ENCODE measurements around the gene EREG. TPM values are rescaled to one million over a fixed set of nuclear protein-coding genes. Genes with fewer than 3 reads are reported as not detected.
A peak's percentile ranks its signal among the peaks of the same experiment; 100 is the strongest.

EREG gene
- polyA plus RNA-seq, 4 donors = 0.22 to 15.4 (median 0.75) TPM; not detected in 1

DNA sequence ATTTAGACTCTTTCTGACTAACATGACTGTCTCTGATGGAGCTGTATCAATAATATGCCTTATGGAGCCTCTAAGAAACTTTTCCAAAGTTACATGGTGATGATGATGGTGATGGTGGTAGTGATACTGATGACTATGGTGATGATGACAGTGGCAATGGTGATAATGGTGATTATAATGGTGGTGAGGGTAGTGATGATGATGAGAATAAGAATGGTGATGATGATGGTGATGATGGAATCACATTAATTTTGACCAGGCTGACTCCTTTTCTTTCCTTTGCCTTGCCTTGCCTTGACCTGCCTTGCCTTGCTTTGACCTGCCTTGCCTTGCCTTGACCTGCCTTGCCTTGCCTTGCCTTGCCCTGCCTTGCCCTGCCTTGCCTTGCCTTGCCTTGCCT, 48.3 kb downstream of the EREG start:
- Histone ChIP-seq H3K27ac (ENCODE audit: low read depth in 1 of 3, low read length in 2 of 3) (no peak overlapping the region), H3K9me3 (ENCODE audit: control insufficient read depth in 2 of 2, insufficient read depth in 1 of 2, low read depth in 1 of 2, low read length in 1 of 2) (no peaks in the 10 kb centered on the region), H3K4me1 (ENCODE audit: control insufficient read depth in 3 of 3, insufficient read depth in 2 of 3, low read depth in 1 of 3, low read length in 2 of 3) (no peaks in the 10 kb centered on the region), H3K27me3 (ENCODE audit: control insufficient read depth in 3 of 3, insufficient read depth in 3 of 3, low read length in 3 of 3) (no peaks in the 10 kb centered on the region), H3K4me3 (ENCODE audit: low read depth in 1 of 3, low read length in 3 of 3) (no peak overlapping the region), H3K36me3 (ENCODE audit: control insufficient read depth in 3 of 3, insufficient read depth in 2 of 3, low read depth in 1 of 3, low read length in 3 of 3) (no peaks in the 10 kb centered on the region)
- FAIRE-seq (no peak), DNase-seq (no peak)

DNA sequence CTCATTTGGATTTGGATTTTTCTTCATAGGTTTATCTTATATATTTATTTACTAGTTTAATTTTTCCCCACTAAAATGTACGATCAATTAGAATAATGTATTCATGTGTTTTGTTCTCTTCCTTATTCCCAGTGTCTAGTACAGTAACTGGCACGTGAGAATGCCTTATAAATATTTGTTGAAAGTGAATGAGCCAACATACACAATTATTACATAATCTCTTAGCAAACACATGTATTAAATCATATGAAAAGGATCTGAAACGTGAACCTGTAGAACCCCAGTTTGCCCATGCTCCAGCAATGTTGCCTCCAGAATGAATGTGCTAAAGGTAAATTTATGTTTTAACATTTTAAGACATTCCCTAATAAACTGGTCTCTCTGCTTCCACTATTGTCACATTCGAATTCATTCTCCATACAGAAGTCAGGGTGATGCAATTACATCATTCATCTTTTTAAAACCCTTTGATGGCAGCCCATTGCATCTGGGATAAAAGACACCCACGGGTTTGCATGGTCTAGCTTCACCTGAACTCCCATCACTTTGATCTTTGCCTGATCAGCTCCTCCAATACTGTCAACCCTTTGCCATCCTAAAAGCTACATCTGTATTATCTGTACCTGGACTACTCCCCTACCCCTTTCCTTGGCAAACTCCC, 49.3 kb downstream of the EREG start:
- WGBS, 3 donors = 58 to 62% (median 59%) methylated on average over 5 of the region's 5 CpGs
- H3K27ac ChIP-seq (ENCODE audit: low read depth in 1 of 3, low read length in 2 of 3) = no peak overlapping the region

GRCh38 chr4:74415602-74416300, 50.8 kb downstream of the EREG start:
- no peaks in the 10 kb centered on the region for H3K36me3 ChIP-seq (ENCODE audit: control insufficient read depth in 3 of 3, insufficient read depth in 2 of 3, low read depth in 1 of 3, low read length in 3 of 3)
- no peaks in the 10 kb centered on the region for H3K27me3 ChIP-seq (ENCODE audit: control insufficient read depth in 3 of 3, insufficient read depth in 3 of 3, low read length in 3 of 3)
- no peak overlapping the region for H3K4me3 ChIP-seq (ENCODE audit: low read depth in 1 of 3, low read length in 3 of 3)
- no peak overlapping the region for H3K27ac ChIP-seq (ENCODE audit: low read depth in 1 of 3, low read length in 2 of 3)
- peak; percentile 83 for FAIRE-seq
- no peaks in the 10 kb centered on the region for H3K9me3 ChIP-seq (ENCODE audit: control insufficient read depth in 2 of 2, insufficient read depth in 1 of 2, low read depth in 1 of 2, low read length in 1 of 2)
- DNase-seq = peak in 1 of 2 donors; percentile 69
- WGBS, 3 donors = 25 to 62% (median 44%) methylated on average over 3 of the region's 3 CpGs
- H3K4me1 ChIP-seq (ENCODE audit: control insufficient read depth in 3 of 3, insufficient read depth in 2 of 3, low read depth in 1 of 3, low read length in 2 of 3) = no peaks in the 10 kb centered on the region

More for the DNA sequence above, 49.3 kb downstream of the EREG start:
- Histone ChIP-seq H3K9me3 (ENCODE audit: control insufficient read depth in 2 of 2, insufficient read depth in 1 of 2, low read depth in 1 of 2, low read length in 1 of 2) (no peaks in the 10 kb centered on the region), H3K36me3 (ENCODE audit: control insufficient read depth in 3 of 3, insufficient read depth in 2 of 3, low read depth in 1 of 3, low read length in 3 of 3) (no peaks in the 10 kb centered on the region), H3K4me3 (ENCODE audit: low read depth in 1 of 3, low read length in 3 of 3) (no peak overlapping the region), H3K4me1 (ENCODE audit: control insufficient read depth in 3 of 3, insufficient read depth in 2 of 3, low read depth in 1 of 3, low read length in 2 of 3) (no peaks in the 10 kb centered on the region), H3K27me3 (ENCODE audit: control insufficient read depth in 3 of 3, insufficient read depth in 3 of 3, low read length in 3 of 3) (no peaks in the 10 kb centered on the region)
- FAIRE-seq (no peak), DNase-seq (no peak)

DNA sequence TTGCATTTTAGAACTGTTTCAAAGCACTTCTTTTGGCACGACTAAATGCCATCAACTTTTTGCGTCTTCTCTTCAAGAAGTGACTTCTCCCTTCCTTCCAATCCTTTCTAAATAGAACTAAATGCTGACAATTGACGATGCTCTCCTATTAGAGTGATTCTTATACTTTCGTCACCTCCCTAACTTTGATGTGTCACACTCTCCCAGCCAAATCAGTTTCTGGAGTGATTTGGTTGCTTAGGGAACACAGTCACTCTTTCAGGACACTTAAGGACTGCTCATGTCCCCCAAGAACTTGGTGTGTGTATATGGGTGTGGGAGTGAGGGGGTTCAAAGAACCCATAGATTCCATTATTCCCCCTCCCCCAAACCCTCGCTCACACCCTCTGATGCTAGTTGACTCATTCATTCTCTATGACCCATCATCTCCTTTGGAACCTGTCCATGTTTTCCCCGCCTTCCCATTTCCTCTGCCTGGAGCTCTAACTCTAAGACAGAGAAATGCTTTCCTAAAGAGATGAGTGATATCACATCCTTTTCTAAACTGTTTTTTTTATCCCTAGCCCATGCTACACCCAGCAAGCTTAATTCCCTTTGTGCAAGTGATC, 53.2 kb downstream of the EREG start:
- Histone ChIP-seq H3K27ac (ENCODE audit: low read depth in 1 of 3, low read length in 2 of 3) (no peak overlapping the region), H3K4me3 (ENCODE audit: low read depth in 1 of 3, low read length in 3 of 3) (no peak overlapping the region), H3K4me1 (ENCODE audit: control insufficient read depth in 3 of 3, insufficient read depth in 2 of 3, low read depth in 1 of 3, low read length in 2 of 3) (no peaks in the 10 kb centered on the region), H3K27me3 (ENCODE audit: control insufficient read depth in 3 of 3, insufficient read depth in 3 of 3, low read length in 3 of 3) (no peaks in the 10 kb centered on the region), H3K9me3 (ENCODE audit: control insufficient read depth in 2 of 2, insufficient read depth in 1 of 2, low read depth in 1 of 2, low read length in 1 of 2) (no peaks in the 10 kb centered on the region), H3K36me3 (ENCODE audit: control insufficient read depth in 3 of 3, insufficient read depth in 2 of 3, low read depth in 1 of 3, low read length in 3 of 3) (no peaks in the 10 kb centered on the region)
- 69 to 75% (median 74%) methylated on average over 6 of the region's 6 CpGs for WGBS, 3 donors
- FAIRE-seq = no peak
- DNase-seq = peak in 1 of 2 donors; percentile 25

DNA sequence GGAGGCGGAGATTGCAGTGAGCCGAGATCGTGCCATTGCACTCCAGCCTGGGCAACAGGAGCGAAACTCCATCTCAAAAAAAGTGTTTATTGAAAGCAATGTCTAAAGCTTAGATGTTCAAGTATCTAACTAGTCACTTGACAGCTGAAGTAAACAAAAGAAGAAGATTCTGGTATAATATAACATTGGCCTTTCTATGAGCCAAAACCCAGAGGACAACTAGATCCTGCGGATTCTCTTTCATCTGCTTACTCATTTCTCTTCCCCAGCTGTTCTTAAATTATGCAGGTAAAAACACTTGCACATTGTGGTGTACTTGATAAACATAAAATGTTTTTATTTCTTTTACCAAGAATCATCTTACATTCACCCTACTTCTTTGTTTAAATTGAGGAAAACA, 55.9 kb downstream of the EREG start:
- Histone ChIP-seq H3K4me3 (ENCODE audit: low read depth in 1 of 3, low read length in 3 of 3) (no peak overlapping the region), H3K9me3 (ENCODE audit: control insufficient read depth in 2 of 2, insufficient read depth in 1 of 2, low read depth in 1 of 2, low read length in 1 of 2) (no peaks in the 10 kb centered on the region), H3K36me3 (ENCODE audit: control insufficient read depth in 3 of 3, insufficient read depth in 2 of 3, low read depth in 1 of 3, low read length in 3 of 3) (no peaks in the 10 kb centered on the region), H3K27me3 (ENCODE audit: control insufficient read depth in 3 of 3, insufficient read depth in 3 of 3, low read length in 3 of 3) (no peaks in the 10 kb centered on the region), H3K27ac (ENCODE audit: low read depth in 1 of 3, low read length in 2 of 3) (no peak overlapping the region), H3K4me1 (ENCODE audit: control insufficient read depth in 3 of 3, insufficient read depth in 2 of 3, low read depth in 1 of 3, low read length in 2 of 3) (no peaks in the 10 kb centered on the region)
- no peak for FAIRE-seq
- no peak for DNase-seq
- WGBS, 3 donors = 65 to 94% (median 74%) methylated on average over 5 of the region's 5 CpGs

DNA sequence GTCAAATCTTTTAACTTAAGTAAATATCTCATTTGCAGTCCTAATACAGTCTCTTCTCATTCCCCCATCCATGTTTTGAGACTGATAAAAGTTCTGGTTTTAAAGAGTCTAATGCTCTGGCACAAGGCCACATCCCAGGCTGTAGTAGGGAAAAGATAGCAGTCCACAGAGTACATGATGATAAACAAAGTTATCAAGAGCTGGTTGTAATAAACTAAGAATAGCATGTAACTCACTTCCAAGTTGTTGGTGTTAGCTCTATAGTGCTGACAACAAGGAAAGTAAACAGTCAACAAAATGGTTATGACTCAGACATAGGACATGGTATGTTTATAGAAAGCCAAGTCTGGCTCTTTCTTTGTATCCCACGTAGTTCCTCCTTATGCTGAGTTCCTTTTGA, 58.2 kb downstream of the EREG start:
- H3K27me3 ChIP-seq (ENCODE audit: control insufficient read depth in 3 of 3, insufficient read depth in 3 of 3, low read length in 3 of 3) = no peaks in the 10 kb centered on the region
- 3 to 20% (median 9%) methylated on average over 1 of the region's 1 CpG for WGBS, 3 donors
- DNase-seq = peak; percentile 21 to 76
- H3K9me3 ChIP-seq (ENCODE audit: control insufficient read depth in 2 of 2, insufficient read depth in 1 of 2, low read depth in 1 of 2, low read length in 1 of 2) = no peaks in the 10 kb centered on the region
- H3K4me3 ChIP-seq (ENCODE audit: low read depth in 1 of 3, low read length in 3 of 3) = no peak overlapping the region
- no peaks in the 10 kb centered on the region for H3K36me3 ChIP-seq (ENCODE audit: control insufficient read depth in 3 of 3, insufficient read depth in 2 of 3, low read depth in 1 of 3, low read length in 3 of 3)
- no peak for FAIRE-seq
- H3K27ac ChIP-seq (ENCODE audit: low read depth in 1 of 3, low read length in 2 of 3) = no peak overlapping the region
- H3K4me1 ChIP-seq (ENCODE audit: control insufficient read depth in 3 of 3, insufficient read depth in 2 of 3, low read depth in 1 of 3, low read length in 2 of 3) = no peaks in the 10 kb centered on the region

GRCh38 chr4:74424111-74424510, 59.2 kb downstream of the EREG start:
- Histone ChIP-seq H3K36me3 (ENCODE audit: control insufficient read depth in 3 of 3, insufficient read depth in 2 of 3, low read depth in 1 of 3, low read length in 3 of 3) (no peaks in the 10 kb centered on the region), H3K9me3 (ENCODE audit: control insufficient read depth in 2 of 2, insufficient read depth in 1 of 2, low read depth in 1 of 2, low read length in 1 of 2) (no peaks in the 10 kb centered on the region), H3K4me3 (ENCODE audit: low read depth in 1 of 3, low read length in 3 of 3) (no peak overlapping the region), H3K27ac (ENCODE audit: low read depth in 1 of 3, low read length in 2 of 3) (no peak overlapping the region), H3K4me1 (ENCODE audit: control insufficient read depth in 3 of 3, insufficient read depth in 2 of 3, low read depth in 1 of 3, low read length in 2 of 3) (no peaks in the 10 kb centered on the region), H3K27me3 (ENCODE audit: control insufficient read depth in 3 of 3, insufficient read depth in 3 of 3, low read length in 3 of 3) (no peaks in the 10 kb centered on the region)
- no peak for DNase-seq
- 92 to 96% (median 92%) methylated on average over 2 of the region's 2 CpGs for WGBS, 3 donors
- no peak for FAIRE-seq

DNA sequence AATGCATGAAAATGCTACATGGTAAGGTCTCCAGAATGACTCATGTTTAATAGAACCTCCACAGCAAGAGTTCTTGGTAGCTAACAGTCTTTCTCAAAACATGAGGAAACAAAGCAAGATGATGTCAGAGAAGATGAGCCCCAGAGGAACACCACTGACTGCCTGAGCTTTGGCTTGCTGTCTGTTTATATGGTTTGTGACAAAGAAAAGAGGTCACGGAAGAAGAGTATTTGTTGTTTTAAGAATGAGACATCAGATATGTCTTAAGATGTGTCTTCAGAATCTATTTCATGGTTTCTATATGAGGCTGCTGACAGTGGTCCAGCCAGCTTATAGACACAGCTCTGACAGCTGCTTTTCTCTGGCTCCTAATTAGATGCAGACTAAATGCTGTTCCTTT, 61.2 kb downstream of the EREG start:
- FAIRE-seq (no peak), DNase-seq (no peak)
- H3K4me3 ChIP-seq (ENCODE audit: low read depth in 1 of 3, low read length in 3 of 3) = no peak overlapping the region
- H3K27ac ChIP-seq (ENCODE audit: low read depth in 1 of 3, low read length in 2 of 3) = no peak overlapping the region
- H3K4me1 ChIP-seq (ENCODE audit: control insufficient read depth in 3 of 3, insufficient read depth in 2 of 3, low read depth in 1 of 3, low read length in 2 of 3) = no peaks in the 10 kb centered on the region
- H3K27me3 ChIP-seq (ENCODE audit: control insufficient read depth in 3 of 3, insufficient read depth in 3 of 3, low read length in 3 of 3) = no peaks in the 10 kb centered on the region
- WGBS, 3 donors = 78 to 96% (median 93%) methylated on average over 1 of the region's 1 CpG
- no peaks in the 10 kb centered on the region for H3K36me3 ChIP-seq (ENCODE audit: control insufficient read depth in 3 of 3, insufficient read depth in 2 of 3, low read depth in 1 of 3, low read length in 3 of 3)
- no peaks in the 10 kb centered on the region for H3K9me3 ChIP-seq (ENCODE audit: control insufficient read depth in 2 of 2, insufficient read depth in 1 of 2, low read depth in 1 of 2, low read length in 1 of 2)
